LHCN-M2 (cell line): ENCODE results near the gene CRAMP1. TPM values are rescaled to one million over a fixed set of nuclear protein-coding genes. Genes with fewer than 3 reads are reported as not detected.
"Not testable (repeated sequence)": the region's sequence is repeated elsewhere in the genome, so short reads cannot be mapped to it uniquely, and the experiment has no call there.

ENCODE experiments used
- DNase-seq: peaks from one replicate; pipeline ENCODE4 v3.0.0-alpha.2; 2012; ENCODE audit warnings: low read depth
- polyA plus RNA-seq: library from polyadenylated mRNA; unstranded; fragments of >200 nt; gene quantifications from one replicate; pipeline ENCODE4 v1.2.1, GENCODE V29; 2012; ENCODE audit warnings: missing spikeins
- total RNA-seq: library from RNA; depleted of rRNA; stranded (reverse); fragments of >200 nt; gene quantifications from 2 replicates; pipeline ENCODE4 v1.2.3, GENCODE V29; 2014; rRNA removed

CRAMP1 gene
- 6.9 and 7.9 TPM in 2 replicates for total RNA-seq
- polyA plus RNA-seq: 4.4 TPM

- DNase-seq: no peak
Observed at GRCh38 chr16:1612320-1613111, at the start of gene CRAMP1. CRAMP1 (plus strand) TSS chr16:1612360; CDS start chr16:1614640, 2,280 bp downstream.

- DNase-seq: no peak
Observed at GRCh38 chr16:1563786-1564185, 48.4 kb upstream of the CRAMP1 start.

GRCh38 chr16:1564325-1564724 lies 47.8 kb upstream of the CRAMP1 start:
- no peak for DNase-seq

- no peak for DNase-seq
Observed at GRCh38 chr16:1565083-1565805, 46.9 kb upstream of the CRAMP1 start.

- DNase-seq: no peak
Observed at GRCh38 chr16:1567988-1568387, 44.2 kb upstream of the CRAMP1 start.

- DNase-seq: no peak
Observed at GRCh38 chr16:1571012-1571671, 41.0 kb upstream of the CRAMP1 start.

- DNase-seq: peak; percentile 11
Observed at GRCh38 chr16:1572673-1573072, 39.5 kb upstream of the CRAMP1 start.

GRCh38 chr16:1573301-1573700 lies 38.9 kb upstream of the CRAMP1 start:
- no peak for DNase-seq

GRCh38 chr16:1575578-1575977 lies 36.6 kb upstream of the CRAMP1 start:
- DNase-seq: no peak

GRCh38 chr16:1579214-1579613 lies 32.9 kb upstream of the CRAMP1 start:
- DNase-seq: no peak

GRCh38 chr16:1580256-1580655 lies 31.9 kb upstream of the CRAMP1 start:
- no peak for DNase-seq

- no peak for DNase-seq
Observed at GRCh38 chr16:1580956-1581355, 31.2 kb upstream of the CRAMP1 start.

GRCh38 chr16:1581804-1582203 lies 30.4 kb upstream of the CRAMP1 start:
- DNase-seq: no peak

- no peak for DNase-seq
Observed at GRCh38 chr16:1583180-1583579, 29.0 kb upstream of the CRAMP1 start.

- DNase-seq: no peak
Observed at GRCh38 chr16:1584926-1585484, 27.2 kb upstream of the CRAMP1 start.

- DNase-seq: no peak
Observed at GRCh38 chr16:1590366-1590765, 21.8 kb upstream of the CRAMP1 start.

GRCh38 chr16:1590930-1591705 lies 21.0 kb upstream of the CRAMP1 start:
- no peak for DNase-seq

- peak; percentile 5 for DNase-seq
Observed at GRCh38 chr16:1592446-1592845, 19.7 kb upstream of the CRAMP1 start.

GRCh38 chr16:1595511-1595910 lies 16.6 kb upstream of the CRAMP1 start:
- DNase-seq: not testable (repeated sequence)

- no peak for DNase-seq
Observed at GRCh38 chr16:1596516-1596915, 15.6 kb upstream of the CRAMP1 start.

- DNase-seq: no peak
Observed at GRCh38 chr16:1597154-1597553, 15.0 kb upstream of the CRAMP1 start.
